ENCODE measurements around the gene SOHLH1.

SOHLH1 gene

GRCh38 chr9:135743021-135743420, 43.7 kb upstream of the SOHLH1 start:
- Histone ChIP-seq H3K27me3 (ENCODE audit: insufficient read depth, low read depth) (peaks cover 81% of the 10 kb centered on the region; the same call in 1 of the 2 replicates), H4K20me1 (ENCODE audit: insufficient read depth) (no peaks in the 10 kb centered on the region), H3K27ac (no peak overlapping the region), H3K9ac (no peak overlapping the region), H3K4me3 (IDR thresholded peaks at IDR 0.05; ENCODE audit: insufficient read depth, low read depth, low read length) (no peak overlapping the region), H3K4me1 (ENCODE audit: low read depth, poor library complexity, severe bottlenecking) (no peaks in the 10 kb centered on the region), H3K4me2 (no peak overlapping the region), H3K36me3 (ENCODE audit: insufficient read depth) (no peaks in the 10 kb centered on the region), H3K79me2 (ENCODE audit: insufficient read depth, low read depth) (no peaks in the 10 kb centered on the region), H2AFZ (ENCODE audit: low read depth) (no peak overlapping the region)
- no peak for TF ChIP-seq CTCF (conservative IDR thresholded peaks at IDR 0.05; ENCODE audit: low read depth, low read length)

- Histone ChIP-seq H4K20me1 (ENCODE audit: insufficient read depth) (no peaks in the 10 kb centered on the region), H3K27ac (no peak overlapping the region), H3K4me3 (IDR thresholded peaks at IDR 0.05; ENCODE audit: insufficient read depth, low read depth, low read length) (no peak overlapping the region), H3K27me3 (ENCODE audit: insufficient read depth, low read depth) (peaks cover 81% of the 10 kb centered on the region), H3K36me3 (ENCODE audit: insufficient read depth) (no peaks in the 10 kb centered on the region), H3K4me1 (ENCODE audit: low read depth, poor library complexity, severe bottlenecking) (no peaks in the 10 kb centered on the region), H2AFZ (ENCODE audit: low read depth) (no peak overlapping the region), H3K4me2 (no peak overlapping the region), H3K79me2 (ENCODE audit: insufficient read depth, low read depth) (no peaks in the 10 kb centered on the region), H3K9ac (no peak overlapping the region)
- TF ChIP-seq CTCF (conservative IDR thresholded peaks at IDR 0.05; ENCODE audit: low read depth, low read length): no peak
Measured at GRCh38 chr9:135741276-135742219, 42.3 kb upstream of the SOHLH1 start.

- Histone ChIP-seq H4K20me1 (ENCODE audit: insufficient read depth) (no peaks in the 10 kb centered on the region), H3K4me3 (IDR thresholded peaks at IDR 0.05; ENCODE audit: insufficient read depth, low read depth, low read length) (no peak overlapping the region), H3K36me3 (ENCODE audit: insufficient read depth) (no peaks in the 10 kb centered on the region), H3K27ac (no peak overlapping the region), H3K4me2 (no peak overlapping the region), H3K79me2 (ENCODE audit: insufficient read depth, low read depth) (no peaks in the 10 kb centered on the region), H2AFZ (ENCODE audit: low read depth) (no peak overlapping the region), H3K4me1 (ENCODE audit: low read depth, poor library complexity, severe bottlenecking) (no peaks in the 10 kb centered on the region), H3K9ac (no peak overlapping the region), H3K27me3 (ENCODE audit: insufficient read depth, low read depth) (peaks cover 80% of the 10 kb centered on the region)
- TF ChIP-seq CTCF (conservative IDR thresholded peaks at IDR 0.05; ENCODE audit: low read depth, low read length): no peak
Measured at GRCh38 chr9:135739271-135740220, 40.3 kb upstream of the SOHLH1 start.

GRCh38 chr9:135737840-135738521, 38.7 kb upstream of the SOHLH1 start:
- H3K4me1 ChIP-seq (ENCODE audit: low read depth, poor library complexity, severe bottlenecking): no peaks in the 10 kb centered on the region
- H3K4me2 ChIP-seq: no peak overlapping the region
- no peak overlapping the region for H2AFZ ChIP-seq (ENCODE audit: low read depth)
- H3K27ac ChIP-seq: no peak overlapping the region
- no peak overlapping the region for H3K9ac ChIP-seq
- H3K4me3 ChIP-seq (IDR thresholded peaks at IDR 0.05; ENCODE audit: insufficient read depth, low read depth, low read length): no peak overlapping the region
- no peak for TF ChIP-seq CTCF (conservative IDR thresholded peaks at IDR 0.05; ENCODE audit: low read depth, low read length)
- H3K27me3 ChIP-seq (ENCODE audit: insufficient read depth, low read depth): peaks cover 69% of the 10 kb centered on the region
- H3K79me2 ChIP-seq (ENCODE audit: insufficient read depth, low read depth): no peaks in the 10 kb centered on the region
- no peaks in the 10 kb centered on the region for H4K20me1 ChIP-seq (ENCODE audit: insufficient read depth)
- H3K36me3 ChIP-seq (ENCODE audit: insufficient read depth): no peaks in the 10 kb centered on the region

All from KMS-11 (cell line).